Activated CD8-positive, alpha-beta T cell treated with anti-CD3 and anti-CD28 coated beads, Interleukin-2, amount 10 ng/mL, durations not matched to agents 7 days and 5 days (primary cell): ENCODE results near the gene CACTIN. TPM values are rescaled to one million over a fixed set of nuclear protein-coding genes. Genes with fewer than 3 reads are reported as not detected.
A peak's percentile ranks its signal among the peaks of the same experiment; 100 is the strongest.

Experiments used
- ATAC-seq: fragments of 150-1000 bp; cut with Tn5 transposase; one replicate; pipeline ENCODE4 v1.10.0; 2021; ENCODE audit warnings: moderate library complexity
- CTCF ChIA-PET: fragments of 350-600 bp; sonication (Branson Sonifier 250); formaldehyde crosslinking; loops from one replicate; lab custom pipeline; 2021; ENCODE audit warnings: antibody characterized with exemption; lab: Charles Lee
- POLR2A ChIA-PET: fragments of 350-600 bp; sonication (Branson Sonifier 250); formaldehyde crosslinking; loops from one replicate; lab custom pipeline; 2021; ENCODE audit warnings: antibody characterized with exemption; lab: Charles Lee
- DNase-seq: peaks from one replicate; pipeline ENCODE4 v3.0.0-alpha.2; 2020
- H3K27ac Mint-ChIP-seq: one replicate; pipeline ENCODE4 v1.8.0; 2021; ENCODE audit warnings: mild to moderate bottlenecking, mixed read lengths
- H3K27me3 Mint-ChIP-seq: one replicate; pipeline ENCODE4 v1.8.0; 2021; ENCODE audit warnings: low read depth, mixed read lengths
- H3K36me3 Mint-ChIP-seq: one replicate; pipeline ENCODE4 v1.8.0; 2021; ENCODE audit warnings: low read depth, mixed read lengths
- H3K4me1 Mint-ChIP-seq: one replicate; pipeline ENCODE4 v1.8.0; 2021; ENCODE audit warnings: low read depth, mixed read lengths
- H3K4me3 Mint-ChIP-seq: one replicate; pipeline ENCODE4 v1.8.0; 2021; ENCODE audit warnings: mild to moderate bottlenecking, mixed read lengths
- H3K9me3 Mint-ChIP-seq: one replicate; pipeline ENCODE4 v1.8.0; 2022; ENCODE audit warnings: mixed read lengths; ENCODE audit not compliant: insufficient read depth
- total RNA-seq, 2 experiments: library from RNA; stranded (reverse); gene quantifications; one replicate each; pipeline ENCODE4 v1.2.3, GENCODE V29; 2021

The CACTIN gene
- total RNA-seq = 10 to 100 TPM; 31.2 to 37.0 TPM

DNA sequence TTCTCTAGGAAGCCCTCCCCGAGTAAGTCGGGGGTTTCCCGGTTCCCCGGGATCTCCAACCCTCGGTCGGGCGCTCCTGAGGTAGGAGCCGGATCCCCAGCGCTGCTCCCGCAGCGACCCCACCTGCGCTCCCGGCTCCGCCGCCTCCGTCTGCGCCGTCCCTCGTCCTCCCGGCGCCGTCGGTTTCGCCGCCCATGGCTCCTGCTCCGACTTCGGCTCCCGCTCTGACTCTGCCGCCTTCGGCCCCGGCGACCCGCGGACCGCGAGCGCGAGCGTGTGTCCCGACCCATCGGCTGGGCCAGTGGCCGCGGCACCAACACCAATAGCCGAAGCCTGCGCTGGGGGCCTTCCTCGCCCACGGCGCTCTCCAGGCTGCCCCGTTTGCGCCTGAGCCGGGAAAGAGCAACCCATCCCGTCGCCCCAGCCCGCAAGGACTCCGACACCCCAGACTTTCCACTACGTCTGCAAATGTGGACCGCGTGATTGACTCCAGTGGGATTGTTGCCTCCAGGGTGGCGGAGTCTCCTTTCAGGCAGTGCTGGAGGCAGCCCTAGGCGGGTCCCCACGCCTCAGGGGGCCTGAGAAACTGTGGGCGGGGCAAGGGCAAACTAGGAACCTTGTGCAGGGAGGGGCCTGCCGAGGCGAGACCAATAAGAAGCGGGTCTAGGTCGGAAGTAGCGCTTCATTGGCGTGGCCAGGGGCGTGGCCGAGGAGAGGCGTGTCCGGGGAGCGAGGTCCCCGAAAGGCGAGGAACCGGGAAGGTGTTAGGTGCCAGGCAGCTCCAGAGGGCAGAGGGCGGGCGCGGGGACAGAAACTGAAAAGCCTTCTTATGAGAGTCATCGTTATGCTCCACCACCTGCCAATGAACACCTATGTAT is at the start of gene CACTIN:
TSS of gene CACTIN (minus strand) at position 318 of the 878 bp plus-strand sequence. CDS start at position 290, 28 bp downstream.
- ATAC-seq = peak; percentile 97
- H3K4me3 Mint-ChIP-seq = peak within 1 kb of the TSS; percentile 82
- H3K4me1 Mint-ChIP-seq = peaks cover 32% of the 10 kb centered on the region
- ChIA-PET POLR2A (no interaction called here), CTCF (interaction anchor here (1.1 kb wide), 1 partner anchor 8 kb away, joined by 5 read pairs; no protein-coding TSS in a partner anchor)
- H3K27ac Mint-ChIP-seq = peak within 1 kb of the TSS; percentile 99
- H3K27me3 Mint-ChIP-seq = no peaks in the 10 kb centered on the region
- H3K36me3 Mint-ChIP-seq = peaks cover 2% of the 10 kb centered on the region
- no peaks in the 10 kb centered on the region for H3K9me3 Mint-ChIP-seq
- DNase-seq = peak; percentile 99

DNA sequence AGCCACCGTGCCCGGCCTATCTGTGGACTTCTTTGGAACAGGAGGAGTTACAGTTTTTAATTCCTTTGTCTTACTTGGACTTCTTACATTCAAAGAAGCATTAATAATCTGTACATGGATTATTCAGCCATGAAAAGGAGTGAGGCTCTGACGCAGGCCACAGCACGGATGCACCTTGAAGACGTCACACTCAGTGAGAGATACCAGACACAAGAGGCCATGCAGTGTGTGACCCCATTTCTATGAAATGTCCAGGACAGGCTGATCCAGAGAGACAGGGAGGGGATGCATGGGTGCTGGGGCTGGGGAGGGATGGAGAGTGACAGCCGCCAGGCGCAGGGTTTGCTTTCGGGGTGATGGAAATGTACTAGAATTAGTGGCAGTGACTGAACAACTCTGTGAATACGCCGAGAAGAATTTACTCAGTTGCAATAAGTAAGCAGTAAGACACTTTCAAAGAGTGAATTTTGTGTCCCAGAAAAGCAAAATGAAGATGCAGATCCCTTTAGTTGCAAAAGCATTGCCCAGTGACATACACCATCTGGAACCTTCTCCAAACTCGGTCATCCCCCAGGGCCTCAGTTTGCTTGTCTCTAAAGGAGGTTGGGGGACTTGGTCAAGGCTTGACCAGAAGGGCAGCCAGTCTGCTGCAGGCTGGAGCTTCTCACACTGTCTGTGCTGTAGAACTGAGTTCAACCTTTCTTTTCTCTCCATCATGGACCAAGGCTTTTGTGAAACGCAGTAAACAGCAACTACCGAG is 48.4 kb upstream of the CACTIN start:
- H3K4me1 Mint-ChIP-seq = peaks cover 33% of the 10 kb centered on the region
- no peaks in the 10 kb centered on the region for H3K27me3 Mint-ChIP-seq
- DNase-seq (no peak), ATAC-seq (no peak)
- H3K27ac Mint-ChIP-seq = no peak overlapping the region
- POLR2A ChIA-PET = no interaction called here
- H3K36me3 Mint-ChIP-seq = no peaks in the 10 kb centered on the region
- no peaks in the 10 kb centered on the region for H3K9me3 Mint-ChIP-seq
- no peak overlapping the region for H3K4me3 Mint-ChIP-seq
- CTCF ChIA-PET = no interaction called here

DNA sequence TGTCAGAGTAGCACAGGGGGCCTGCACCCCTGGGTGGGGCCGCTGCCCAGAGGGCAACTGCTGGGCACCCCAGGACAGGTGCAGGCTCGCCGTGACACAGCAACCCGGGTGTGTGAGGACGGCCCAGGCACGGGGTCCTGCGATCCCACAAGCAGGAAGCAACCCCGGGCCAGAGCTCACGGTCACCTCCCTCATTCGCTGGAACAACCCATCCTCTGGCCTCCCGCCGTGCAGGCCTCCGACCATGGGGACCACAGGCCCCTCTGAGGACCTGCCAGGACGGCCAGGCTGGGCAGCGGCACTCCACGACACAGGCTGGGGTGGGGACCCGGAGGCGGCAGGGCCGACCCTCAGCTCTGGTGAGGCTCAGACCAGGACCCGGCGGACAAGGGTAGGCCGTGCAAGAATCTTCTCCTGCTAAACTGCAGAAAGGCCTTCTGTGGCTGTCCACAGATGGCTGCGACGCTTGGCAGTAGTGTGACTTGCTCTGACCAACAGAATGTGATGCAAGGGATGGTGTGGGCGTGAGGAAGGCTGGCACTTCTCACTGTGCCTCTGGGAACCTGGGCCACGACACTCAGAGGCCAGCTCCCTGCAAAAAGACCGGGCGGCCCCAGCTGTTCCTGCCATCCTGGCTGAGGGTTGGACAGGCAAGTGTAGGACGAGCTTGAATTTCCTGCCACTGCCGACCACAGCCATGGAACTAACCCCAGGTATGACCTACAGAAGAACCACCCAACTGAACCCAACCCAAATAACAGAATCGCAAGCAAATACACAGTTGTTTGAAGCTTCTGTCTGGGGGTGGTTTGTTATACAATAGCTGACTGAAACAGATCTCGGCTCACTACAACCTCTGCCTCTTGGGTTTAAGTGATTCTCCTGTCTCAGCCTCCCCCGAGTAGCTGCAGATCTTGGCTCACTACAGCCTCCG is 47.2 kb upstream of the CACTIN start:
- Mint-ChIP-seq H3K27ac (no peak overlapping the region), H3K27me3 (no peaks in the 10 kb centered on the region), H3K36me3 (no peaks in the 10 kb centered on the region), H3K4me3 (no peak overlapping the region), H3K9me3 (no peaks in the 10 kb centered on the region), H3K4me1 (peaks cover 38% of the 10 kb centered on the region)
- POLR2A ChIA-PET = no interaction called here
- ATAC-seq (no peak), DNase-seq (no peak)
- CTCF ChIA-PET = interaction anchor here (0.5 kb wide), 1 partner anchor 69 kb away, joined by 3 read pairs; no protein-coding TSS in a partner anchor

DNA sequence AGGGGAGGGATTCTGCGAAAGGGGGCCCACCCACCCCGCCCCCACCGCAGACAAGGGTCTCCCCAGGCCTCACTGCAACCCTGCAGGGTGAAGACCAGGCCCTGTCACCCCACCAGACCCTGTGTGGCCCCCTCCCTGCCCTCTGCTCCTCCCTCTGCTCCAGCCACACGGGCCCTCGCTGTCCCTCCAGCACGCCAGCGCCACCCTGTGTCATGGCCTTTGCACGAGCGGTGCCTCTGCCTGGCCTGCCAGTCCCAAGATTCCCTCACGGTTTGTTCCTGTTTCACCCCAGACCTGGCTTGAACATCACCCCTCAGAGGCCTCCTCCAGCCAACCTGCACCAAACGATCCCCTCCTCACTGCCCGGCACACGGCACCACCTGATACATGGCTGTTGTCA is 46.4 kb upstream of the CACTIN start:
- no peak for DNase-seq
- H3K27ac Mint-ChIP-seq = no peak overlapping the region
- H3K4me1 Mint-ChIP-seq = peaks cover 38% of the 10 kb centered on the region
- POLR2A ChIA-PET = interaction anchor here (0.7 kb wide), 1 partner anchor 15 kb away, joined by 3 read pairs; no protein-coding TSS in a partner anchor
- no peaks in the 10 kb centered on the region for H3K9me3 Mint-ChIP-seq
- no peaks in the 10 kb centered on the region for H3K27me3 Mint-ChIP-seq
- CTCF ChIA-PET = interaction anchor here (0.5 to 1.2 kb wide), 2 partner anchors 28 to 70 kb away, joined by 3 to 5 read pairs; partner anchors contain the start of gene PIP5K1C
- H3K36me3 Mint-ChIP-seq = no peaks in the 10 kb centered on the region
- no peak overlapping the region for H3K4me3 Mint-ChIP-seq
- ATAC-seq = no peak

DNA sequence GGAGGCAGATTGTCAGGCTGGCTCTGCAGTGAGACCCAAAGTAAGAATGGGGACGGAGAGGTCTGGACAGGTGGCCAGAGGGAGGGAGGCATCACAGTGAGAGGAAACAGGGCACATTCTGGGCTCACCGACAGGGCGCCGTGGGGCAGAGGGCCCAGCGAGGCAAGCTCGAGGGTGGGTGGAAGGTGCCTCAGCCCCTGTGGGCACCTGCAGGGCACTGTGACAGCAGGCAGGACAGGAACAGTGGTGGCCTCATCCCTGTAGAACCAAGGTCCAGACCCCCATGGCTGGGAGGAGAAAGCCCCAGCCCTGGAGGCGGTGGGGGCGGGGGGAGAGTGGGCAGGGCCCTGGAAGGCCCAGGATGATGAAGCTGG is 46.0 kb upstream of the CACTIN start:
- Mint-ChIP-seq H3K27ac (peak overlapping the region; percentile 49), H3K36me3 (no peaks in the 10 kb centered on the region), H3K4me1 (peaks cover 38% of the 10 kb centered on the region), H3K27me3 (no peaks in the 10 kb centered on the region), H3K9me3 (no peaks in the 10 kb centered on the region), H3K4me3 (no peak overlapping the region)
- ChIA-PET POLR2A (interaction anchor here (0.7 kb wide), 1 partner anchor 15 kb away, joined by 3 read pairs; no protein-coding TSS in a partner anchor), CTCF (interaction anchor here (1.2 kb wide), 1 partner anchor 28 kb away, joined by 5 read pairs; the partner anchor contains the start of gene PIP5K1C)
- ATAC-seq (no peak), DNase-seq (no peak)

DNA sequence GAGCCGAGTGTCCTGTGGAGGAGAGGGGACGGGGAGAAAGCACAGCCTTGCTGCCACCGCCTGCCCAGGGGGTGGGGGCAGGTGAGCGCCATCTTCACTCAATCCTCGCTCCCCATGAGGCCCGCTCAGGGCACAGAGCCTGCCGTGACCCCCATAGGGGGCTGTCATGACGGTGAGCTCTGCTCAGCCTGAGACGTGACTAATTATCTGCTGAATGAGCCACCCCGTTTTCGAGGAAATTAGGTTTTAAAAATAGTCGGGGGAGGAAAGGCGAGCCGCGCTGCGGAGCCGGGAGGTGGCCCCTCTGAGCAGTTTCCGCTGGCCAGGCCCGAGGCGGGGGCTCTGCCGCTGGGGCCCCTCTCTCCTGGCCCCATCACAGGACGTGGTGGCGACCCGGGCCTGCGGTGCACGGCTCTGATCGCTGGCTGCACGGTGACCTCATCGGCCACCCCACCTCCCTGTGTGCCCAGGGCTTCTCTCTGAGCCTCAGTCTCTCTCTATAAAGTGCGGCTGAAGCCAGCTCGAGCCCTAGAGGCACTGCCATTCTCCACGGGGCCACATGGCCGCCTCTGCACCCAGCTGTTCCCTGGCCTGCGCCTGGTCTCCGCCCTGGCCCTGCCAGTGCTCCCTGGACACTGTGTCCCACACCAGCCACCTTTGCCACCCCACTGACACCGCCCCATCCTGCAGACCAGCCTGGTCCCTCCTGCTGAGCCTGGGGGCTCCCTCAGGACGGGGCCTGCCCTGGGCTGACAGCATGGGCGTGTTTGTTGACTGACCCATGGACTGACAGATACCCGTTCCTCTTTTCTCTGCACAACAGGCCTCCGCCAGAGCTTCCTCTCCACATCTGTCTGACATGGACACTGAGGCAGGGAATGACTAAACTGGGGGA is 45.3 kb upstream of the CACTIN start:
- ChIA-PET POLR2A (no interaction called here), CTCF (interaction anchor here (0.8 to 1.2 kb wide), 3 partner anchors 18 to 31 kb away, joined by 3 to 5 read pairs (median 4); partner anchors contain the start of gene PIP5K1C)
- Mint-ChIP-seq H3K9me3 (no peaks in the 10 kb centered on the region), H3K36me3 (no peaks in the 10 kb centered on the region), H3K27me3 (no peaks in the 10 kb centered on the region), H3K4me1 (peaks cover 35% of the 10 kb centered on the region), H3K27ac (peak overlapping the region; percentile 67), H3K4me3 (peak overlapping the region; percentile 36)
- ATAC-seq (peak; percentile 37), DNase-seq (peak; percentile 54)

DNA sequence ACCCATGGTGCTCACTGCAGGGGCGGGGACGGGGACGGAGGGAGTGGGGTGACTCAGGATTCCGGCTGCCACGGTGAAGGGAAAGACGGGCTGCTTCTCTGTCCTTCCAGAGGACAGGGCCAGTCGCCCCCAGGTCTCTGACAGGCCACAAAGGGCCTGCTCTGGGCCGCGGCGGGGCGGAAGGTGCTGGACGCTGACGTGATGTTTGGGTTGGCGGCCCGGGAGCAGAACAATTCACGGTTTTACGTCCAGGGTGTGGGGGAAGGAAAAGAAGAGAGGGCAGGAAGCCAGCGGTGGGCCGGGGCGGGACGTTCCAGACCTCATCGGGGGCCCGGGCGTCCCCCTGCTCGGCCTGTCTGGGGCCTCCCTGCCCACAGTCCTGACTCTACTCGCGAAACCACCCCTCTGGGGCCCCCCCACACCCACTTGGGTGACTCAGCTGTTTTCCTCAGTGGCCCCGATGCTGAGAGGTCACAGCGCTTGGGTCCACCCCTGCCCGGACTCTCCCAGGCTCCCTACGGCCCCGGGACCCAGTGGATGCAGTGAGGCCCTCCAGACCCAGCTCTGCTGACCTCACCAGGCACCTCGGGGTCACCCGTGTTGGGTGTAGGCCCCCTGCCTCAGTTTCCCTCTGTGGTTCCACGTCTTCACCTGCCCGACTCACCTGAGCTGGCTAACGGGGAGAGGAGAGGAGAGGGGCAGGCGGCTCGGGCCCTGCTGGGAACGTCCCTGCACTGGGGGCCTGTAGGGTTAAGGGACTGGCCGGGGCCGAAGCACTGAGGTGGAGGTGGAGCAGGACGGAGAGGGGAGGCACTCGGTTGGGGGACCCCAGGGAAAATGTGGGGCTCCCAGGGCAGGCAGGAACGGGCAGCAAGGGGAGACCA is 44.4 kb upstream of the CACTIN start:
- Mint-ChIP-seq H3K4me3 (peak overlapping the region; percentile 43), H3K4me1 (peaks cover 31% of the 10 kb centered on the region), H3K27me3 (no peaks in the 10 kb centered on the region), H3K27ac (peak overlapping the region; percentile 82), H3K36me3 (no peaks in the 10 kb centered on the region), H3K9me3 (no peaks in the 10 kb centered on the region)
- CTCF ChIA-PET = interaction anchor here (0.8 to 1.0 kb wide), 2 partner anchors 19 to 32 kb away, joined by 3 to 4 read pairs; no protein-coding TSS in a partner anchor
- POLR2A ChIA-PET = interaction anchor here (0.8 kb wide), 1 partner anchor 20 kb away, joined by 3 read pairs; no protein-coding TSS in a partner anchor
- peak; percentile 47 for ATAC-seq
- DNase-seq = peak; percentile 56

DNA sequence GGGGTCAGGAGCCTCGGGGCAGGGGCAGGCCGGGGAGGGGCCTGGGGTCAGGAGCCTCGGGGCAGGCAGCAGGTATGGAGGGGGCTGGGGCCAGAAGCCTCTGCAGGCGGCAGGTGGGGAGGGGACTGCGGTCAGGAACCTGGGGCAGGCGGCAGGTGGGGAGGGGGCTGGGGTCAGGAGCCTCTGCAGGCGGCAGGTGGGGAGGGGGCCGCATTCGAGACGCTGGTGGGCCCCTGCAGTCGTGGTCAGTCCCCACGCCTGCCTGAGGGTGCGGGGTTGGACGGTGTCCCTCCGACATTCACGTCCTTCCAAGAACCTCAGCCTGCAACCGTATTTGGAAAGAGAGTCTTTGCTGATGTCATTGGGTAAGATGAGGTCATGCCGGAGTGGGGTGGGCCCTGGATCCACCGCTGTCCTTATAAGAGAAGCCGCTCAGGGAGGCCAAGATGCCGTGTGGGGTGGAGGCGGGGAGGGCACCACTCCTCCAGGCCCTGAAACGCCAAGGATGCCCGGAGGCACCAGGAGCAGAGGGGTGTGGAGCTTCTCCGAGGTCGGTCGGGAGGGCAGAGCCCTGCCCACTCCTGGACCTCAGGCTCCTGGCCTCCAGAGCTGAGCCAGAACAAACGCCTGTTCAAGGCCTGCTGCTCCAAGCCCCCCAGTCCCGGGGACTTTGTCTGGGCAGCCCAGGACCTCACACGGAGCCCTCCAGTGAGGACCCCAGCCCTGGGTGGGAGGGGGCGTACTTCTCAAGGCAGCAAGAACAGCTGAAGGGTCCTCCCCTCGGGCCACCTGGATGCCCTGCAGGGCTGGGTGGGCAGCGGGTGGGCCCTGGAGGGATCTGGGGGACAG is 43.6 kb upstream of the CACTIN start:
- no peaks in the 10 kb centered on the region for H3K36me3 Mint-ChIP-seq
- peaks cover 31% of the 10 kb centered on the region for H3K4me1 Mint-ChIP-seq
- no peaks in the 10 kb centered on the region for H3K9me3 Mint-ChIP-seq
- H3K27me3 Mint-ChIP-seq = no peaks in the 10 kb centered on the region
- ATAC-seq (no peak), DNase-seq (no peak)
- ChIA-PET POLR2A (interaction anchor here (0.8 kb wide), 1 partner anchor 21 kb away, joined by 3 read pairs; no protein-coding TSS in a partner anchor), CTCF (no interaction called here)
- no peak overlapping the region for H3K27ac Mint-ChIP-seq
- no peak overlapping the region for H3K4me3 Mint-ChIP-seq
